Left renal pelvis (tissue), 4 donors: ENCODE measurements around the gene CALHM5. TPM values are rescaled to one million over a fixed set of nuclear protein-coding genes. Genes with fewer than 3 reads are reported as not detected.

Experiments
- DNase-seq, 4 donors: peaks; one replicate each; pipeline ENCODE4 v3.0.0-alpha.2; 2013; ENCODE audit warnings: low read depth in 4 of 4, low spot score in 3 of 4
- polyA plus RNA-seq, 4 donors: library from polyadenylated mRNA; unstranded; fragments of 120-200 nt; gene quantifications; one replicate each; pipeline ENCODE4 v1.2.1, GENCODE V29; 2013; ENCODE audit not compliant: insufficient read length in 4 of 4

The CALHM5 gene
- polyA plus RNA-seq, 4 donors = 0.96 to 4.3 (median 2.3) TPM

- no peak for DNase-seq
Measured at GRCh38 chr6:116572162-116572561, 60.7 kb downstream of the CALHM5 start.

Other genes starting within 250 kb of the CALHM5 start
- 100 to 1,000 TPM in 1 of 4 donors, 10 to 100 TPM in 3; 80.9 to 108 (median 96.2) TPM for gene TSPYL1, start 231.7 kb upstream of the CALHM5 start, polyA plus RNA-seq
- gene DSE, start 140.7 kb upstream of the CALHM5 start, polyA plus RNA-seq = 10 to 100 TPM; 39.7 to 50.8 (median 46.1) TPM
- 1 to 10 TPM; 3.1 to 5.5 (median 5.0) TPM for gene CALHM6, start 50.3 kb upstream of the CALHM5 start, polyA plus RNA-seq
- gene TRAPPC3L, start 34.0 kb downstream of the CALHM5 start, polyA plus RNA-seq = under 1 TPM; 0.14 to 0.60 (median 0.29) TPM
- gene CALHM4, start 42.1 kb downstream of the CALHM5 start, polyA plus RNA-seq = under 1 TPM in 3 of 4 donors, not detected in 1; 0.26 to 0.85 (median 0.58) TPM
- 10 to 100 TPM; 77.7 to 84.3 (median 79.3) TPM for gene RWDD1, start 59.9 kb downstream of the CALHM5 start, polyA plus RNA-seq
- gene RSPH4A, start 104.8 kb downstream of the CALHM5 start, polyA plus RNA-seq = 1 to 10 TPM; 1.0 to 3.5 (median 2.4) TPM
- gene ZUP1, start 157.1 kb downstream of the CALHM5 start, polyA plus RNA-seq = 10 to 100 TPM in 3 of 4 donors, 1 to 10 TPM in 1; 9.4 to 14.9 (median 13.8) TPM
- gene KPNA5, start 169.6 kb downstream of the CALHM5 start, polyA plus RNA-seq = 10 to 100 TPM; 17.1 to 25.8 (median 19.9) TPM